ENCODE data around the gene WNK2. TPM values are rescaled to one million over a fixed set of nuclear protein-coding genes. Genes with fewer than 3 reads are reported as not detected.
A peak's percentile ranks its signal among the peaks of the same experiment; 100 is the strongest.

Gene WNK2
- 69.4 and 70.5 TPM in 2 replicates for total RNA-seq (2021)
- long read RNA-seq, partial matches to known transcripts, result 18 of 45 reads
- long read RNA-seq, other reads (novel, unspliced or antisense), result 25 of 45 reads

DNA sequence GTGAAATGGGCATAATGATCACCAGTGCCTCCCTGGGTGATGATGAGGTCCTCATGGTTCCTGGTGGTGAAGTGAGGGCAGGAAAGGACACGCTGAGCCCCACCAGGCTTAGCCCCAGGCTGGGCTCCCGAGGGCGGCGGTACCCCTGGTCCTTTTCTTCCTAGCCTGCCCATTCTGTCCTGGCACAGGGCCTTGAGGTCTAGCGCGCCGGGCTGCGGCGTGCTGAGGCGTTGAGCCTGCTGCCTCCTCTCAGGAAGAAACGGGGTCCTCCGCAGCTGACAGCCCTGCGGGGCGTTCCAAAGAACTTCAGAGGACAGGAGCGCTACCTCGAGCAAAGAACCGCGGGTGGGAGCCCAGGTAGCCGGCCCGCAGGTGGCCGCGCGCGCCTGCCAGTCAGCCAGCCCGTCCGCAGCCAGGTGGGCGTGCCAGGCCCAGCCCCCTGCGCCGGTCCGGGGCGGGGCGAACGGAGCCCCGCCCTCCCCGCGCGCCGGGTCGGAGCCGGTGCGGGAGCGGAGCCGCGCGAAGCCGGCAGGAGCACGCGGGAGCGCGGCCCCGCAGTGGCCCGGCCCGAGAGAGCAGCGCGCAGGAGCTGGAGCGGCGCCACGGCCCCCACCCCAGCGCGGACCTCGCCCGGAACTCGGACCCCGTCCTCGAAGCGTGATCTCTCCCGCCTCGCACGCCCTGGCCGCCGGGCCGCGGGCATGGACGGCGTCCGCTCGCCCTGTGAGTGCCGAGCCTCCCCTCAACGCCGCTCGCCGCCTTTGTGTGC, at the start of gene WNK2:
TSS of gene WNK2 (plus strand) at position 477 of the 769 bp plus-strand sequence. CDS start 791 bp downstream, outside the sequence.
- H4K20me1 ChIP-seq (ENCODE audit: control insufficient read depth, insufficient read depth, insufficient read length), result no peaks in the 10 kb centered on the region
- no peak within 1 kb of the TSS for H3K18ac ChIP-seq (ENCODE audit: insufficient read length, low read depth, low read length)
- no peak within 1 kb of the TSS for H3K4ac ChIP-seq (ENCODE audit: low read depth, low read length)
- no peak within 1 kb of the TSS for H3K27ac ChIP-seq (ENCODE audit: insufficient read length, low read depth, low read length)
- no peaks in the 10 kb centered on the region; a peak in 4 of 7 replicates for H3K36me3 Mint-ChIP-seq (ENCODE audit: insufficient read depth in 1 of 3, low read depth in 3 of 3)
- no peaks in the 10 kb centered on the region for H3K9me3 Mint-ChIP-seq
- H3K4me2 ChIP-seq (ENCODE audit: insufficient read depth, insufficient read length, low read length), result peak within 1 kb of the TSS; percentile 23
- no peak within 1 kb of the TSS for H2BK5ac ChIP-seq (ENCODE audit: insufficient read length, low read length)
- no peak within 1 kb of the TSS for H3T11ph ChIP-seq (ENCODE audit: low read length)
- H3K27me3 Mint-ChIP-seq (ENCODE audit: low read depth), result peaks cover 42% of the 10 kb centered on the region
- no peak within 1 kb of the TSS for H3K23ac ChIP-seq (ENCODE audit: insufficient read length, low read depth, low read length)
- H3K79me2 ChIP-seq (ENCODE audit: insufficient read depth, low read length), result no peaks in the 10 kb centered on the region; the same call in 1 of the 2 replicates
- H3K56ac ChIP-seq (ENCODE audit: insufficient read length, low read depth, low read length), result no peak within 1 kb of the TSS
- DNase-seq, result peak; percentile 65
- no peak within 1 kb of the TSS for H4K5ac ChIP-seq (ENCODE audit: insufficient read length, low read depth, low read length)
- H2BK20ac ChIP-seq (ENCODE audit: low read depth, low read length, poor library complexity, severe bottlenecking), result no peak within 1 kb of the TSS
- no peak within 1 kb of the TSS for H2BK15ac ChIP-seq (ENCODE audit: low read depth, low read length)
- H2AK5ac ChIP-seq (ENCODE audit: insufficient read length, low read length), result no peak within 1 kb of the TSS
- peaks cover 5% of the 10 kb centered on the region for H3K23me2 ChIP-seq (ENCODE audit: insufficient read length, low read depth, low read length, poor library complexity, severe bottlenecking)
- peak within 1 kb of the TSS; percentile 65 to 85 for H3K4me3 Mint-ChIP-seq
- H4K8ac ChIP-seq (replicated peaks; ENCODE audit: insufficient read length, low read depth, low read length), result no peak within 1 kb of the TSS
- peak within 1 kb of the TSS in 1 of 3 experiments; percentile 65; a peak in 2 of 7 replicates for H3K27ac Mint-ChIP-seq
- H3K9me3 ChIP-seq (ENCODE audit: control insufficient read depth, low read depth, low read length), result no peaks in the 10 kb centered on the region
- no CpG with 5 or more reads among the region's 82 CpGs for WGBS (ENCODE audit: extremely low coverage, insufficient read length, low lambda C conversion rate)
- no peak within 1 kb of the TSS for H3K9ac ChIP-seq (ENCODE audit: extremely low read depth, insufficient read length, low read length)
- no peak within 1 kb of the TSS for H2BK120ac ChIP-seq (ENCODE audit: low read depth, low read length, poor library complexity, severe bottlenecking)
- H3K27me3 ChIP-seq (ENCODE audit: insufficient read depth, low read length), result peaks cover 4% of the 10 kb centered on the region; the same call in 1 of the 2 replicates
- H4K91ac ChIP-seq (ENCODE audit: insufficient read length, low read depth, low read length), result no peak within 1 kb of the TSS
- H3K79me1 ChIP-seq (ENCODE audit: insufficient read depth, low read depth, low read length, poor library complexity, severe bottlenecking), result no peaks in the 10 kb centered on the region
- H3K14ac ChIP-seq (ENCODE audit: insufficient read depth, low read length), result 0 out of 2 replicates have a peak within 1 kb of the TSS, but pooled peaks have one; percentile 9
- peaks cover 24 to 30% of the 10 kb centered on the region in 2 experiments for H3K4me1 Mint-ChIP-seq
- no peaks in the 10 kb centered on the region for H3K4me1 ChIP-seq (ENCODE audit: insufficient read depth, low read length)
- TF ChIP-seq, protein P1, sequence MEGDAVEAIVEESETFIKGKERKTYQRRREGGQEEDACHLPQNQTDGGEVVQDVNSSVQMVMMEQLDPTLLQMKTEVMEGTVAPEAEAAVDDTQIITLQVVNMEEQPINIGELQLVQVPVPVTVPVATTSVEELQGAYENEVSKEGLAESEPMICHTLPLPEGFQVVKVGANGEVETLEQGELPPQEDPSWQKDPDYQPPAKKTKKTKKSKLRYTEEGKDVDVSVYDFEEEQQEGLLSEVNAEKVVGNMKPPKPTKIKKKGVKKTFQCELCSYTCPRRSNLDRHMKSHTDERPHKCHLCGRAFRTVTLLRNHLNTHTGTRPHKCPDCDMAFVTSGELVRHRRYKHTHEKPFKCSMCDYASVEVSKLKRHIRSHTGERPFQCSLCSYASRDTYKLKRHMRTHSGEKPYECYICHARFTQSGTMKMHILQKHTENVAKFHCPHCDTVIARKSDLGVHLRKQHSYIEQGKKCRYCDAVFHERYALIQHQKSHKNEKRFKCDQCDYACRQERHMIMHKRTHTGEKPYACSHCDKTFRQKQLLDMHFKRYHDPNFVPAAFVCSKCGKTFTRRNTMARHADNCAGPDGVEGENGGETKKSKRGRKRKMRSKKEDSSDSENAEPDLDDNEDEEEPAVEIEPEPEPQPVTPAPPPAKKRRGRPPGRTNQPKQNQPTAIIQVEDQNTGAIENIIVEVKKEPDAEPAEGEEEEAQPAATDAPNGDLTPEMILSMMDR (conservative IDR thresholded peaks at IDR 0.05), result no peak
- no peak within 1 kb of the TSS for H2BK12ac ChIP-seq (ENCODE audit: insufficient read length, low read depth, low read length)
- no peak within 1 kb of the TSS for H2AFZ ChIP-seq (ENCODE audit: low read length)

All from H9 (cell line).